ENCODE measurements around the gene PKN1. TPM values are rescaled to one million over a fixed set of nuclear protein-coding genes. Genes with fewer than 3 reads are reported as not detected.

The PKN1 gene
- polyA plus RNA-seq, 3 donors: 49.5 to 119 (median 49.6) TPM

- TF ChIP-seq CTCF (IDR thresholded peaks at IDR 0.05): no peak
- Mint-ChIP-seq H3K9me3 (no peaks in the 10 kb centered on the region), H3K4me3 (peak overlapping the region; percentile 71 to 83), H3K27me3 (ENCODE audit: low read depth in 3 of 3) (peaks cover 7 to 22% (median 11%) of the 10 kb centered on the region in 3 donors), H3K36me3 (peaks cover 0 to 1% of the 10 kb centered on the region in 2 donors), H3K27ac (peak overlapping the region in 1 of 7 donors; percentile 54), H3K4me1 (peaks cover 23% of the 10 kb centered on the region)
- WGBS (ENCODE audit: insufficient coverage): under 1% methylated on average over 18 of the region's 28 CpGs
- H3K79me2 ChIP-seq (ENCODE audit: insufficient read depth, low read length): no peaks in the 10 kb centered on the region
- intact Hi-C loops (cut with micrococcal nuclease): loop anchor here in 1 of 2 donors (5.0 kb wide), 1 partner anchor 37 kb away; no protein-coding TSS in a partner anchor
- no peaks in the 10 kb centered on the region for H3K9me3 ChIP-seq (replicated peaks in 1 of 2; ENCODE audit: control insufficient read depth in 1 of 2, insufficient read depth in 1 of 2, low read length in 2 of 2)
- peak overlapping the region; percentile 36 for H3K9ac ChIP-seq (ENCODE audit: insufficient read depth, low read length, poor library complexity, severe bottlenecking)
- H3K27me3 ChIP-seq (ENCODE audit: control insufficient read depth in 2 of 2, insufficient read depth in 2 of 2, low read length in 2 of 2): no peaks in the 10 kb centered on the region
- peak overlapping the region; percentile 90 for H2AFZ ChIP-seq (ENCODE audit: insufficient read depth, low read depth, low read length, poor library complexity, severe bottlenecking)
- H3K27ac ChIP-seq (ENCODE audit: low read depth in 1 of 2, low read length in 2 of 2): no peak overlapping the region
- H4K20me1 ChIP-seq (ENCODE audit: insufficient read depth, low read length): no peaks in the 10 kb centered on the region
- H3K4me2 ChIP-seq (replicated peaks; ENCODE audit: extremely low read depth, low read length, poor library complexity, severe bottlenecking): peak overlapping the region; percentile 83
- no peaks in the 10 kb centered on the region for H3K36me3 ChIP-seq (replicated peaks in 1 of 2; ENCODE audit: control insufficient read depth in 1 of 2, insufficient read depth in 2 of 2, low read length in 2 of 2)
- H3K4me3 ChIP-seq (replicated peaks in 1 of 3; ENCODE audit: low read depth in 2 of 3, low read length in 3 of 3): peak overlapping the region; percentile 25 to 75 (median 55)
- H3K4me1 ChIP-seq (ENCODE audit: control insufficient read depth in 1 of 2, insufficient read depth in 2 of 2, low read length in 2 of 2): peaks cover 23 to 25% of the 10 kb centered on the region in 2 donors
- DNase-seq: no peak
These were observed 62.5 kb downstream of the PKN1 start for GRCh38 chr19:14495672-14496028.

DNA sequence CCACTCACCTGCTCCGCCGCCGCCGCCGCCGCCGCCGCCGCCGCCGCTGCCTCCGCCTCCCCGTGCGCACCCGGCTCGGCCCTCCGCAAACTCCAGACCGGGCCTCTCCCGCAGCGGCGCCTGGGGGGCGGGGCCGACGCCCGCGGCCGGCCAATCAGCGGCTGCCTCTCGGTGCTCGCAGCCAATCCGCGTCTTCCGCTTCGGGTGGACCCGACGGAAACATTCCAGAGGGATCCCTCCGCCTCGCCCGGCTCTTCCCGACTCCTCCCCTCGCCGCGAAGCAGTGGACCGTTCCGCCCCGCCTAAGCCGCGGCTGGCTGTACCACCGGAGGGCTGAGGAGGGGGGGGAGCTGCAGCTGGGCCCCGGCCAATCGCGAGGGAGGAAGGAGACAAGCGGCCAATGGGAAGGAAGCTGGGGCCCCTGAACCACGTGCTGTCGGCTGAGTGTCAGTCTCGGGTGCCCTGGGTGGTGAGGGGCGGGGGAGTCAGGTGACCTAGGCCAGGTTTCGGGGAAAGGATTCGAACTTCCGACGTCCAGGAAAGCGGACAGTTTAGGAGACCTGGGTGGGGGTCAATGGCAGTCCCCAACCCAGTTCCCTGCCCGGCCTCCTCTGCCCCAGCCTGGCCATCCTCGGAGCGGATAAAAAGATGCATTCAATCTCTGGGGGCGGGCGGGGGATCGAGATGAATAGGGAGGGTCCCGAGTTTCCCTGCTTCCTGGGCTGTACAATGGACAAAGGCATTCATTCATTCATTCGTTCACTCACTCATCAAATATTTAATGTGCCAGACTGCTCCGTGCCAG is 63.1 kb downstream of the PKN1 start, which contains the start of gene GIPC1:
Gene GIPC1 (minus strand): TSS at position 99 of the 805 bp plus-strand sequence. CDS start 13,151 bp downstream, outside the sequence.
- peak within 1 kb of the TSS; percentile 90 for H2AFZ ChIP-seq (ENCODE audit: insufficient read depth, low read depth, low read length, poor library complexity, severe bottlenecking)
- peak within 1 kb of the TSS; percentile 36 for H3K9ac ChIP-seq (ENCODE audit: insufficient read depth, low read length, poor library complexity, severe bottlenecking)
- intact Hi-C loops (cut with micrococcal nuclease): loop anchor here in 1 of 2 donors (5.0 kb wide), 1 partner anchor 36 kb away; no protein-coding TSS in a partner anchor
- peak within 1 kb of the TSS in 3 of 7 donors; percentile 4 to 54 (median 35) for H3K27ac Mint-ChIP-seq
- peak within 1 kb of the TSS; percentile 25 to 75 (median 55) for H3K4me3 ChIP-seq (replicated peaks in 1 of 3; ENCODE audit: low read depth in 2 of 3, low read length in 3 of 3)
- H3K36me3 ChIP-seq (replicated peaks in 1 of 2; ENCODE audit: control insufficient read depth in 1 of 2, insufficient read depth in 2 of 2, low read length in 2 of 2): no peaks in the 10 kb centered on the region
- H3K27ac ChIP-seq (ENCODE audit: low read depth in 1 of 2, low read length in 2 of 2): no peak within 1 kb of the TSS
- H3K4me2 ChIP-seq (replicated peaks; ENCODE audit: extremely low read depth, low read length, poor library complexity, severe bottlenecking): peak within 1 kb of the TSS; percentile 83
- peaks cover 0 to 1% of the 10 kb centered on the region in 2 donors for H3K36me3 Mint-ChIP-seq
- no peak for TF ChIP-seq CTCF (IDR thresholded peaks at IDR 0.05)
- H3K4me1 Mint-ChIP-seq: peaks cover 23% of the 10 kb centered on the region
- H3K27me3 ChIP-seq (ENCODE audit: control insufficient read depth in 2 of 2, insufficient read depth in 2 of 2, low read length in 2 of 2): no peaks in the 10 kb centered on the region
- no peaks in the 10 kb centered on the region for H4K20me1 ChIP-seq (ENCODE audit: insufficient read depth, low read length)
- H3K4me1 ChIP-seq (ENCODE audit: control insufficient read depth in 1 of 2, insufficient read depth in 2 of 2, low read length in 2 of 2): peaks cover 23 to 25% of the 10 kb centered on the region in 2 donors
- H3K27me3 Mint-ChIP-seq (ENCODE audit: low read depth in 3 of 3): peaks cover 7 to 22% (median 11%) of the 10 kb centered on the region in 3 donors
- no peaks in the 10 kb centered on the region for H3K79me2 ChIP-seq (ENCODE audit: insufficient read depth, low read length)
- no peaks in the 10 kb centered on the region for H3K9me3 ChIP-seq (replicated peaks in 1 of 2; ENCODE audit: control insufficient read depth in 1 of 2, insufficient read depth in 1 of 2, low read length in 2 of 2)
- DNase-seq: peak; percentile 66 to 76 (median 67)
- H3K4me3 Mint-ChIP-seq: peak within 1 kb of the TSS; percentile 71 to 83
- 3% methylated on average over 60 of the region's 71 CpGs for WGBS (ENCODE audit: insufficient coverage)
- H3K9me3 Mint-ChIP-seq: no peaks in the 10 kb centered on the region

Measured in CD14-positive monocyte (primary cell).